Activated CD8-positive, alpha-beta T cell treated with anti-CD3 and anti-CD28 coated beads for 36 hours (primary cell): ENCODE results near the gene MACF1. TPM values are rescaled to one million over a fixed set of nuclear protein-coding genes. Genes with fewer than 3 reads are reported as not detected.
A peak's percentile ranks its signal among the peaks of the same experiment; 100 is the strongest.

Experiments used
- ATAC-seq: fragments of 200-7000 bp; cut with Tn5 transposase; one replicate; pipeline ENCODE4 v1.10.0; 2021; ENCODE audit warnings: mild to moderate bottlenecking, moderate library complexity
- CTCF ChIA-PET: fragments of 350-600 bp; sonication (Branson Sonifier 250); formaldehyde crosslinking; loops from one replicate; lab custom pipeline; 2021; ENCODE audit warnings: antibody characterized with exemption; lab: Charles Lee
- POLR2A ChIA-PET: fragments of 350-600 bp; sonication (Branson Sonifier 250); formaldehyde crosslinking; loops from one replicate; lab custom pipeline; 2021; ENCODE audit warnings: antibody characterized with exemption; lab: Charles Lee
- DNase-seq: peaks from one replicate; pipeline ENCODE4 v3.0.0-alpha.2; 2020
- H3K27ac Mint-ChIP-seq: one replicate; pipeline ENCODE4 v1.8.0; 2021; ENCODE audit warnings: mild to moderate bottlenecking, mixed read lengths
- H3K27me3 Mint-ChIP-seq: one replicate; pipeline ENCODE4 v1.8.0; 2021; ENCODE audit warnings: mixed read lengths
- H3K36me3 Mint-ChIP-seq: one replicate; pipeline ENCODE4 v1.8.0; 2021; ENCODE audit warnings: low read depth, mixed read lengths
- H3K4me1 Mint-ChIP-seq: one replicate; pipeline ENCODE4 v1.8.0; 2021; ENCODE audit warnings: low read depth, mixed read lengths
- H3K4me3 Mint-ChIP-seq: one replicate; pipeline ENCODE4 v1.8.0; 2021; ENCODE audit warnings: mild to moderate bottlenecking, moderate library complexity, mixed read lengths
- H3K9me3 Mint-ChIP-seq: one replicate; pipeline ENCODE4 v1.8.0; 2021; ENCODE audit warnings: mixed read lengths
- intact Hi-C: fragments of 100-400 bp; cut with micrococcal nuclease; formaldehyde crosslinking; loops from one replicate; pipeline ENCODE4 v1.10.0; 2022
- total RNA-seq, 2 experiments: library from RNA; stranded (reverse); gene quantifications; one replicate each; pipeline ENCODE4 v1.2.3, GENCODE V29; 2021
- TF ChIP-seq, protein P1 (sequence below): fragments of 200-600 bp; IDR thresholded peaks from one replicate; pipeline ENCODE4 v1.8.0; 2022; ENCODE audit warnings: antibody characterized with exemption, mild to moderate bottlenecking

The MACF1 gene
- total RNA-seq, 2 experiments from 2014 or later = 201 to 215 TPM

DNA sequence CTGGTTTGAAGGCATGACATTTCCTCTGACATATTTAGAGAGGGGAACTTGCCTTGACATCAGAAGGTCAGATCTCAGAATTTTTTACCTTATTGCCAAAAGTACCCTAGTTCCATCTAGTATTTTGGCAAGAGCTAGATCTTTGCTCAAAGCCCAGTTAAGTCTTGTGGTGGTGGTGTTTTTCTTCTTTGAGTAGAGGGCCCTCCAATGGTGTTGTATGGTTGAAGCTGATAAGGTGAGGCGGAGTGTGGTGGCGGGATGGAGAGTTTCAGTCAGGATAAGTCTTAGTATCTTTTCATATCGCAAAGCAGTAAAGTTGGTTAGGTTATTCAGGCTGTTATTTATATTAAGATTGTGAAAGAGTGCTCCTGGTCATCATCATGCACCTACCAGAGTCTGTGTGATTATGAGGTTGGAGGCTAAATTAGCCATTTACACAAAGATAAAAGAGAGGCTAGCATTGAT, 20.1 kb upstream of the MACF1 start:
- peak overlapping the region; percentile 94 for H3K27ac Mint-ChIP-seq
- no peak for ATAC-seq
- intact Hi-C loops = no loop called here
- peak overlapping the region; percentile 32 for H3K4me3 Mint-ChIP-seq
- peaks cover 2% of the 10 kb centered on the region for H3K36me3 Mint-ChIP-seq
- TF ChIP-seq, protein P1, sequence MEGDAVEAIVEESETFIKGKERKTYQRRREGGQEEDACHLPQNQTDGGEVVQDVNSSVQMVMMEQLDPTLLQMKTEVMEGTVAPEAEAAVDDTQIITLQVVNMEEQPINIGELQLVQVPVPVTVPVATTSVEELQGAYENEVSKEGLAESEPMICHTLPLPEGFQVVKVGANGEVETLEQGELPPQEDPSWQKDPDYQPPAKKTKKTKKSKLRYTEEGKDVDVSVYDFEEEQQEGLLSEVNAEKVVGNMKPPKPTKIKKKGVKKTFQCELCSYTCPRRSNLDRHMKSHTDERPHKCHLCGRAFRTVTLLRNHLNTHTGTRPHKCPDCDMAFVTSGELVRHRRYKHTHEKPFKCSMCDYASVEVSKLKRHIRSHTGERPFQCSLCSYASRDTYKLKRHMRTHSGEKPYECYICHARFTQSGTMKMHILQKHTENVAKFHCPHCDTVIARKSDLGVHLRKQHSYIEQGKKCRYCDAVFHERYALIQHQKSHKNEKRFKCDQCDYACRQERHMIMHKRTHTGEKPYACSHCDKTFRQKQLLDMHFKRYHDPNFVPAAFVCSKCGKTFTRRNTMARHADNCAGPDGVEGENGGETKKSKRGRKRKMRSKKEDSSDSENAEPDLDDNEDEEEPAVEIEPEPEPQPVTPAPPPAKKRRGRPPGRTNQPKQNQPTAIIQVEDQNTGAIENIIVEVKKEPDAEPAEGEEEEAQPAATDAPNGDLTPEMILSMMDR = no peak
- peak; percentile 50 for DNase-seq
- ChIA-PET CTCF (interaction anchor here (0.8 to 13.3 kb wide), 29 partner anchors 8 to 235 kb away, joined by 3 to 371 read pairs (median 4); partner anchors contain the start of gene MACF1), POLR2A (interaction anchor here (0.6 to 1.8 kb wide), 4 partner anchors 9 to 109 kb away, joined by 3 to 19 read pairs (median 4); no protein-coding TSS in a partner anchor)
- H3K9me3 Mint-ChIP-seq = no peaks in the 10 kb centered on the region
- no peaks in the 10 kb centered on the region for H3K27me3 Mint-ChIP-seq
- H3K4me1 Mint-ChIP-seq = peaks cover 52% of the 10 kb centered on the region

DNA sequence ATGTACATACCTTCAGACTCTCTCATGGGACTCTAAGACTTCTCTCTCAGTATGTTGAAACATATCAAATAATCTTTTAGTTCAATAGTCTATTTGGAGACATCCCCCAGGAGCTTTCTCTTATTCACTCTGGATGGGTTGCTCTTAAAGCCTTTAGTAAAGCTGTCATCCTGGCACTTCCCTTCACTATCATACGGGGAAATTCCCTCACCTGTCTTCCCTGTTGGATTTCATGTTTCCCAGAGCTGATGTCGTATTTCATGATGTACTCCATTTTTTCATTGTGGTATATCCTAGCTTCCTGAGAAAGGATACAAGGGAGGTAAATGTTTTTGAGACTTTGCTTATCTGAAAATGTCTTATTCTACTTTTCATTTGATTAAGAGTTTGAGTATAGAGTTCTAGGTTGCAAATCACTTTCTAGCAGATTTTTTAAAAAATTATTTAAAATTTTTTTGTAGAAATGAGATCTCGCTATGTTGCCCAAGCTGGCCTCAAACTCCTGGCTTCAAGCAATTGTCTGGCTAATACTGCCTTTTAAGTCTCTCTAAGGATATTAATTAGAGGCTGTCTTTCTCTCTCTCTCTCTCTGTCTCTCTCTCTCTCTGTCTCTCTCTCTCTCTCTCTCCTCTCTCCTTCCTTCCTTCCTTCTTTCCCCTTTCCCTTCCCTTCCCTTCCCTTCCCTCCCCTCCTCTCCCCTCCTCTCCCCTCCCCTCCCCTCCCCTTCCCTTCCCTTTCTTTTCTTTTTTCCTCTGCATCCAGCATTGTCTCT, 17.0 kb upstream of the MACF1 start:
- ChIA-PET POLR2A (interaction anchor here (1.0 to 1.4 kb wide), 2 partner anchors 75 to 220 kb away, joined by 4 to 5 read pairs; no protein-coding TSS in a partner anchor), CTCF (interaction anchor here (0.9 to 13.3 kb wide), 4 partner anchors 20 to 88 kb away, joined by 3 to 371 read pairs (median 80); no protein-coding TSS in a partner anchor)
- no peaks in the 10 kb centered on the region for H3K9me3 Mint-ChIP-seq
- TF ChIP-seq, protein P1 = no peak
- no peak for DNase-seq
- H3K4me3 Mint-ChIP-seq = no peak overlapping the region
- intact Hi-C loops = no loop called here
- H3K27me3 Mint-ChIP-seq = no peaks in the 10 kb centered on the region
- peaks cover 2% of the 10 kb centered on the region for H3K36me3 Mint-ChIP-seq
- H3K4me1 Mint-ChIP-seq = peaks cover 80% of the 10 kb centered on the region
- peak overlapping the region; percentile 94 for H3K27ac Mint-ChIP-seq
- no peak for ATAC-seq

DNA sequence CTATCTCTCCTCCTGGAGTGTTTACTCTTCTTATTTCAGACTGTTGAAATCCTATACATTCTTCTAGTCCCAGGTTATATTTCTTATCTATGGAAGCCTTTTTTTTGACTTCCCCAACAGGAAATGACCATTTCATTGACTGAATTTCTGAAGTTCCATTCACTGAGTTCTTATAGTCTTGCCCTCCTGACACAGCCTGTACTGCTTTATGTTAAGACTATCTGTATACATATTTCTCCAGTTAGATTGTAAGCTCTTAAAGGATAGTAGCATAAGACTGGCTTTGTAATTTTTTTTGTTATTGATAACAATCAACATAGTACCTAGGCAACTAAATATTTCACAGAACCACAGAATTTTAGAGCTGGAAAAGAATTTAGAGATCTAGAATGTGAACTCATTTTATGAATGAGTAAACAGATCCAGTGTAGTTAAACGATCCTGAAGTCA, 14.9 kb upstream of the MACF1 start:
- Mint-ChIP-seq H3K36me3 (peaks cover 2% of the 10 kb centered on the region), H3K4me3 (no peak overlapping the region), H3K9me3 (no peaks in the 10 kb centered on the region), H3K4me1 (peaks cover 77% of the 10 kb centered on the region), H3K27ac (peak overlapping the region; percentile 89), H3K27me3 (no peaks in the 10 kb centered on the region)
- ChIA-PET POLR2A (interaction anchor here (1.0 to 2.4 kb wide), 2 partner anchors 16 to 64 kb away, joined by 3 to 13 read pairs; partner anchors contain the start of gene MACF1), CTCF (interaction anchor here (1.0 to 13.3 kb wide), 8 partner anchors 8 to 90 kb away, joined by 3 to 371 read pairs (median 42); partner anchors contain the start of gene MACF1)
- intact Hi-C loops = loop anchor here (5.0 to 10.0 kb wide), 2 partner anchors 87 to 215 kb away; no protein-coding TSS in a partner anchor
- DNase-seq (no peak), ATAC-seq (no peak)
- TF ChIP-seq, protein P1 = no peak

DNA sequence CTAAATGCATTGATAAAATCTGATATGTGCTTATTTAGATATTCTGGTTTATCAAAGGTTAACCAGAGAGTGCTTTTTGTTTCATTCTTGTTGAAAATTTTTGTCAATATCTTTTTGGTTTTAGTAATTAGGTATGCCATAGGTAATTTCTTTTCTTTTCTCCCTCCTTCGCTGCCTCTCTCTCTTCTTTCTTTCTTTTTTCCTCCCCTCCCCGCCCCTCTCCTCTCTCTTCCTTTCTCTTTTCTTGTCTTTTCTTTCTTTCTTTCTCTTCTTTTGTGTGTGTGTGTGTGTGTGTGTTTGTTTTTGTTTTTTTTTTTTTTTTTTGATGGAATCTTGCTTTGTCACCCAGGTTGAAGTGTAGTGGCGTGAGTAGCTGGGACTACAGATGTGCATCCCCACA, 14.4 kb upstream of the MACF1 start:
- intact Hi-C loops = loop anchor here (5.0 to 10.0 kb wide), 2 partner anchors 88 to 215 kb away; no protein-coding TSS in a partner anchor
- ATAC-seq (no peak), DNase-seq (no peak)
- ChIA-PET POLR2A (interaction anchor here (2.4 kb wide), 1 partner anchor 15 kb away, joined by 13 read pairs; the partner anchor contains the start of gene MACF1), CTCF (interaction anchor here (1.2 to 13.3 kb wide), 7 partner anchors 8 to 90 kb away, joined by 3 to 371 read pairs (median 80); partner anchors contain the start of gene MACF1)
- no peaks in the 10 kb centered on the region for H3K27me3 Mint-ChIP-seq
- H3K9me3 Mint-ChIP-seq = no peaks in the 10 kb centered on the region
- H3K27ac Mint-ChIP-seq = peak overlapping the region; percentile 89
- no peak overlapping the region for H3K4me3 Mint-ChIP-seq
- peaks cover 2% of the 10 kb centered on the region for H3K36me3 Mint-ChIP-seq
- H3K4me1 Mint-ChIP-seq = peaks cover 79% of the 10 kb centered on the region
- TF ChIP-seq, protein P1 = no peak
